Measurements from ENCODE around the gene TSPAN33.
"Not testable (repeated sequence)": the region's sequence is repeated elsewhere in the genome, so short reads cannot be mapped to it uniquely, and the experiment has no call there.

Gene TSPAN33

DNA sequence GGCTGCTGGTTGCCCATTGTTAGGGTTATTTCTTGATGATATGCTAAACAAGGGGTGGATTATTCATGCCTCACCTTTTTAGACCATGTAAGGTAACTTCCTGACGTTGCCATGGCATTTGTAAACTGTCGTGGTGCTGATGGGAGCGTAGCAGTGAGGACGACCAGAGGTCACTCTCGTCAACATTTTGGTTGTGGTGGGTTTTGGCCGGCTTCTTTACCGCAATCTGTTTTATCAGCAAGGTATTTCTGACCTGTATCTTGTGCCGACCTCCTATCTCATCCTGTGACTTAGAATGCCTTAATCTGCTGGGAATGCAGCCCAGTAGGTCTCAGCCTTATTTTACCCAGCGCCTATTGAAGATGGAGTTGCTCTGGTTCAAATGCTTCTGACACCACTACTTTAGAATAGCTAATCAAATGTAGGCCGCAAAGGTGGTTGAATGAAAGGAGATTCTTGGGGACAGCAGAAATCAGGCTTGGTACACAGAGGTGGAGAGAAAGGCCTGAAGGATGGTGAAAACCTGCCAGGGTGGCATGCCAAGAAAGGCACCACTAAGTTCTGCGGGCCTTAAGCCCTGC, 26.0 kb downstream of the TSPAN33 start:
- FAIRE-seq: no peak

DNA sequence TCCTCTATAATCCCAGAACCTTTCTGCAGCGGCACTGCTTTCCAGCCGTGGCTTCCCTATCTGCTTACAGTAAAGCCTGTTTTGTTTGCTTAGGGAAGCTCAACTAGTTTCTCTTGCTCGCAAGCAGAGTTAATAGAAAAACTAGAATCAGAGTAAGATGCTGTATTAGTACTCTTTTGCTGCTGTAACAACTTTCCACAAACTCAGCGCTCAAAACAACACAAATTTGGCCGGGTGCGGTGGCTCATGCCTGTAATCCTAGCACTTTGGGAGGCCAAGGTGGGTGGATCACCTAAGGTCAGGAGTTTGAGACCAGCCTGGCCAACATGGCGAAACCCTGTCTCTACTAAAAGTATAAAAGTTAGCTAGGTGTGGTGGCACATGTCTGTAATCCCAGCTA, 29.4 kb downstream of the TSPAN33 start:
- not testable (repeated sequence) for FAIRE-seq

DNA sequence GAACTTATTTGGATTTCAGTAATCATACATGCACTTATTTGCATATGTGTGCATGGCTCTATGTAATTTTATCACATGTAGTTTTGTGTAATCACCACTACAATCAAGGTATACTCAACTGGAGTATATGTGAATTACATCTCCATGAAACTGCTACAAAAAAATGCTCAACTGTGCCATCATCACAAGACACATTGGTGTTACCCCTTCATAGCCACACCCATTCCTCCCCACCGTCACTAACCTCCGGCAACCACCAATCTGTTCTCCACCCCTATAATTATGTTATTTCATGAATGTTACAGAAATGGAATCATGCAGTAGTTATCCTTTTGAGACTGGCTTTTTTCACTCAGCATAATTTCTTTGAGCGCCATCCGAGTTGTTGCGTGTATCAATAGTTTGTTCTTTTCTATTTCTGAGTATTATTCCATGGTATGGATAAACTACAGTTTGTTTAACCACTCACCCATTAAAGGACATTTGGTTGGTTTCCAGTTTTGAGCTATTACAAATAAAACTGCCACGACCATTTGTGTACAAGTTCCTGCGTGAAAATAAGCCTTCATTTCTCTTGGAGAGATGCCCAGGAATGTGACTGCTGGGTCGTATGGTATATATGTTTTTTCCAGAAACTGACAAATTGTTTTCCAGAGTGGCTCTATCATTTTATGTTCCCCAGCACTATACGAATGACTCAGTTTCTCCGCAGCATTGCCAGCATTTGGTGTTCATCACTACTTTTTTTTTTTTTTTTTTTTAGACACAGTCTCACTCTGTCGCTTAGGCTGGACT, 32.6 kb downstream of the TSPAN33 start:
- no peak for FAIRE-seq

DNA sequence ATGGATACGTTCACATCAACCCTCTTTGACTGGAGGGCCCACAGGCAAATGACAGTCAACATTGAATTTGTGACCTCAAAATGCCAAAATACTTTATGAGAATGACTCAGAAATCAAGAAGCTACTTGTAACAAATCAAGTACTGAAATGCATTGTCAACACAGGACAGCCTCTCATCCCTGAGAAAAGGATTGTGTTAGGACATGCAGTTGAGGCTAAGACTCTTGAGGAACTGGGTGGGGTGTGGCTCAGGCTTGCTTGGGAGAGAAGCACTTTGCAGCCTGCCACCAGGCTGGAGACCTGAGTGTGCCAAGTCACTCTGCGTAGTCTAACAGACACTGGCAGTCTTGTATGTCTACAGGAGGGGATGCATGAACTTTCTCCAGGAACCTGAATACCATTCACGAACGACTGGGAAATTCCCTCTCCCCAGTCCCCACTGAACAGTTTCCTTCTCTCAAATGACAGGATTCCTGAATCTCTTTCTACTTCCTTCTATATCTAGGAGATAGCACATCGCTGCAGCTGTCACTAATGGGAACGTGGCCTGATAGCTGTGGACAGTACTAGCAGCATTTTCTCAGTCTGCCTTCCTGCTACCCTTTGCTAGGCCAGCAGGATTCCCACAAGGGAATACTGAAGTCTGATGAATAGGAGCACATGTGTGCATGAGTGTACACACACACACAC, 40.6 kb downstream of the TSPAN33 start:
- no peak for FAIRE-seq

DNA sequence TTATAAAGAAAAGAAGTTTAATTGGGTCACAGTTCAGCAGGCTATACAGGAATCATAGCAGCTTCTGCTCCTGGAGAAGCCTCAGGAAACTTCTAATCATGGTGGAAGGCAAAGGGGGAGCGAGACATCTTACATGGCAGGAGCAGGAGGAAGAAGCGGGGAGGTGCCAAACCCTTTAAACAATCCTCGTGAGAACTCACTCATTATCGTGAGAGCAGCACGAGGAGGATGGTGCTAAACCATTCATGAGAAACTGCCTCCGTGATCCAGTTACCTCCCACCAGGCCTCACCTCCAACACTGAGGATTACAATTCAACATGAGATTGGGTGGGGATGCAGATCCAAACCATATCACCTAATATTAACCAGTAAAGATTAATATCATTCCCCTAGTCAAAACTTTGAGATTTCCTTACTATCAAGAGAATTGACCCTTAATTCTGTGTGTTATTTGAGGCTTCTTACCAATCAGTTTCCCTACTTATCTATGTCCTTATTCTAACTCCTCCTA, 42.3 kb downstream of the TSPAN33 start:
- FAIRE-seq: no peak

DNA sequence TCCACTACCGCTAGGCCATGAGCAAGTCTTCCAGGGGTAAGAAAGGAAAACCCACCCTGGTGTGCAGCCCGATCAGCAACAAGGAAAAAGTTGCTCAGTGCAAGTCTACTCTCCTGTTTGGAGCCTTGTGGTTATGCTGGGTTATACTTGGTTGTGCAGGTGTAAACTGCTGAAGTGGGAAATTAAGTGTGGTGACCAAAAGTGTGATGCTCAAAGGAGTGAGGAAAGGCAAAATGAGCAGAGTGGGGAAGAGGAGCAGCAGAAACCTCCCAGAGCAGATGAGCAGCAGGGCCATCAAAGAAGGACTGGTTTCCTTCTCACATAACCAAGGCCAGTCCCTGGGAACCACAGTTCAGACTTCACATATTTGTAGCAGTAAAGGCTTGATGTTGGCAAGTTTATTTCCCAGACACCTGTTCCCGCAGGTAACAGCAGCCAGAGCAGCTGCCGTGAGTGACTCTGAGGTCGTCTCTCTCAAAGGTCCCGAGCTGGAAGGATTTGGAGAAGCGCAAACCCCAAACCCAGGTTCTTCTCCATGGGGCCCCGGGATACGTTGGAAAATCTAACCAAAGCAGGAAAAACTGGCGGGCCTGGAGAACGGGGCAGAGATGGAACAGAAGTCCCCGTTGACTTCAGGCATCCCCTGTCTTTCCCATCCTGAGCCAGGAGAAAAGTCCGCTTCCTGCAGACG, 43.3 kb downstream of the TSPAN33 start:
- FAIRE-seq: no peak

DNA sequence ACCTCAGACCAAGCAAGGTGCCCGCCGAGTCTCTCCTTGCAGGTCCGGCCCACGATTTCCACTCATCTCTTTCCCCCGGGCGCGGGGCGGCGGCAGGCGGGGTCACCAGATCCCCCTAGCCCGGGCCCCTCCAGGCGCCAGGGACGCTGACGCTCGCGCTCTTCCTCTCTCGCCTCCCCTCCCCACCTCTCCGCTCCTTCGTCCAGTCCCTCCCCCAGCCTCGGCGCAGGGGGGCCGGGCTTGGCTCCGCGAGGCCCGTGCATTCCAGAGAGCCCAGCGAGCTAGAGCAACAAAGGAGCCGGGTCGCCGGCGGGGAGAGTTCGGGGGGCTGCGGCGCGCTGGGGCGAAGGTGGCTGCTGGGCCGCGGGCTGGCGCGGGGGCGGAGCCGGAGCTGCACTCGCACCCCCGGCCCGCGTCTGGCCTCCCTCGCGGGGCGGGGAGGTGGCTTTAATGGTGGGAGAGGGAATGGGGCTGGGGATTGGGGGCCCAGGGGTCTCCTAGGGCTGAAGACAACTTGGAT, 43.9 kb downstream of the TSPAN33 start, which contains the start of gene SMO:
TSS of gene SMO (plus strand) at position 262 of the 520 bp plus-strand sequence. CDS start 519 bp downstream, outside the sequence.
- no peak for FAIRE-seq

DNA sequence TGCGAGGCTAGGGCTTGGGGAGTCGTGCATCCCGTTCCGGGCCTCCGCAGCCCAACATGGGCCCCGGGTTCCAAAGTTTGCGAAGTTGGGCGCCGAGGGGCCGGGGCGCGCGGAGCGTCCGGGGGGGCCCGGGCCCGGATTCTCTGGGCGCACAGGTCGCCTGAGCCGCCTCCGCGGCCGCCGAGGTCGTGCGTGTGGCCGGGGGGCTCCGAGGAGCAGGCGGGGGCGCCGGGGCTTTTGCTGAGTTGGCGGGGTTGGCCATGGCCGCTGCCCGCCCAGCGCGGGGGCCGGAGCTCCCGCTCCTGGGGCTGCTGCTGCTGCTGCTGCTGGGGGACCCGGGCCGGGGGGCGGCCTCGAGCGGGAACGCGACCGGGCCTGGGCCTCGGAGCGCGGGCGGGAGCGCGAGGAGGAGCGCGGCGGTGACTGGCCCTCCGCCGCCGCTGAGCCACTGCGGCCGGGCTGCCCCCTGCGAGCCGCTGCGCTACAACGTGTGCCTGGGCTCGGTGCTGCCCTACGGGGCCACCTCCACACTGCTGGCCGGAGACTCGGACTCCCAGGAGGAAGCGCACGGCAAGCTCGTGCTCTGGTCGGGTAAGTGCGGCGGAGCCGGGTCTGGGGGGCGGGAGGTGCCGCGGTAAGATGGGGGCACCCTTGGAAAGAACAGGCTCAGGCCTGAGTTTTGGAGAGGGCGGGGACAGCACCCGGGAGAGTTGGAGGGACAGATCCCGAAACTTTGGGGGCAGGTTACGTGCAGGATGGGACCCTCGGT, 44.6 kb downstream of the TSPAN33 start:
- no peak for FAIRE-seq

DNA sequence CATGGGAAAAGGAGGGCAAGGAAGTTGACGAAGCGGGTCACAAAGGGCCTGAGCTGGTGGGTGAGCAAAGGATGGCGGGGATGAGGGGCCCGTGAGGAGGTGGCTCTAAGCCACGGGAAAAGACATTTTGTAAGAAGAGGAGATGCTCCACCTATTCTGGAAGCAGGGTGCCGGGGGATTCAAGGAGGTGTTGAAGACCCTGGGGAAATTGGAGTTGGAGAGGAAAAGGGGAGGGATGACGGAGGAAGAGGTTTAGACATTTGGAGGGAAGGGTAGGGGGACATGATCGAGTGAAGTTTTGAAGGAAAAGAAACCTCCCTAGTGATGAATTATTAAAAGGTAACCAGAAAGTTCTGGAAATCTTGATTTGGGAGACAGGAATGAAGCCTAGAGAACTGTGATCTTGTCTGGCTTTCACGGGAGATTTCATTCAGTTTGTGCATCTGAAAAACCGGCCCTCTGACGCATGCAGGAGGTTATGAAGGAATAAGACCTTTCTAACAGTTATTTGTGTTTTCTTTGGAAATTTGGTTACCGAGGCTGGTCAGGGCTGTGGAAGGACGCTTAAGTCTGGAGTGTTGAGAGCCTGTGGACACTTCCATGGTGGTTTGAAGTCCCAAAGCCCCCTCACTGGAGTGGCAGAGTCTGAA, 45.3 kb downstream of the TSPAN33 start:
- FAIRE-seq: no peak

DNA sequence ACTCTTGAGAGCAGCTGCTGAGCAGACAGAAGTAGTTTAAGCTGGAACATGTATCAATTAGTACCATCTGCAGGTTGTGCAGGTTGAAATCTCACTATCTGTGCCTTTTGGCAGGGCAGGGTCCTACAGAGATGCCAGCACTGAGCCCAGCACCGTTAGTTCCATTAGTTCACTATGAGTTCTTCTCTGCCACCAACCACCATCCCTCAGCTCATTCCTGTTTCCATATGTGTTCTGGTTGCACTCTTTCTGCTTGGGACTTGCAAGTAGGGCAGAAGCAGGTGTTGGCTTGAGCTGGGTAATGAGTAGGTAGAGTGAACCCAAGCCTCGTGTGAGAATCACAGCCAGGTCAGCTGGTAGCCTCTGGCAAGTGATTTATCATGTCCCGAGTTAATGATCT, 46.8 kb downstream of the TSPAN33 start:
- FAIRE-seq: no peak

DNA sequence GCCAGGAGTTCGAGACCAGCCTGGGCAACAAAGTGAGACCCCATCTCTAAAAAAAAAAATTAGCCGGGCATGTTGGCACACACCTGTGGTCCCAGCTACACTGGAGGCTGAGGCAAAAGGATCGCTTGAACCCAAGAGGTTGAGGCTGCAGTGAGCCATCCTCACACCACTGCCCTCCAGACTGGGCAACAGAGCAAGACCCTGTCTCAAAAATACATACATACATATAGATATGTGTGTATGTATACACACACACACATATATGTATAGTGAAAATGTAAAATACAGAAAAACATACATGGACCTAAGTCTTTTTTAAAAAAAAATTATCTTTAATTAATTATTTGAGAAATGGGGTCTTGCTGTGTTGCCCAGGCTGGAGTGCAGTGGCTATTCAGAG, 49.4 kb downstream of the TSPAN33 start:
- FAIRE-seq: no peak

DNA sequence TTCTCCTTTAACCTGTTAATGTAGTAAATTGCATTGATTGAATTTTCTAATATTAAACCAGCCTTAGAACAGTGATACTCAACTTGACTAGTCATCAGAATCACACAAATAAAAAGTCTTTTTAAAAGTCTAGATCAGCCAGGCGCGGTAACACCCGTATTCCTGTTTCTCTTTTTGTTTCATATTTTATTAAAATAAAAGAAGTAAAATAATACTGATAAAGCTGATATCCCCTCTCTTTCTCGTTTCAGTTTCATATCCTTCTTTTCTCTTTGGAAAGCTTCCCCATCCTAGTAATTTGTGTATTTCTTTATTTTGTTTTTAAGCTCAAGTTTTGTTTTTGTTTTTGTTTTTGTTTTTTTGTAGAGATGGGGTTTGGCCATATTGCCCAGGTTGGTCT, 53.3 kb downstream of the TSPAN33 start:
- no peak for FAIRE-seq

DNA sequence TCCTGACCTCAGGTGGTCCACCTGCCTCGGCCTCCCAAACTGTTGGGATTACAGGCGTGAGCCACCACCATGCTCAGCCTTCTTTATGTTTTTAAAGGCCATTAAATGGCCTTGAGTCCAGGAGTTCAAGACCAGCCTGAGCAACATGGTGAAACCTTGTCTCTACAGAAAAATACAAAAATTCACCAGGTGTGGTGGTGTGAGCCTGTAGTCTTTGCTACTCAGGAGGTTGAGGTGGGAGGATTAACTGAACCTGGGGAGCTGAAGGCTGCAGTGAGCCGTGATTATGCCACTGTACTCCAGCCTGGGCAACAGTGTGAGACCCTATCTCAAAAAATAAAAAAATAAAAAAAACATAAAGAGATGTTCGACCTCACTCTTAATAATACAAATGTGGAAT, 54.9 kb downstream of the TSPAN33 start:
- FAIRE-seq: no peak

DNA sequence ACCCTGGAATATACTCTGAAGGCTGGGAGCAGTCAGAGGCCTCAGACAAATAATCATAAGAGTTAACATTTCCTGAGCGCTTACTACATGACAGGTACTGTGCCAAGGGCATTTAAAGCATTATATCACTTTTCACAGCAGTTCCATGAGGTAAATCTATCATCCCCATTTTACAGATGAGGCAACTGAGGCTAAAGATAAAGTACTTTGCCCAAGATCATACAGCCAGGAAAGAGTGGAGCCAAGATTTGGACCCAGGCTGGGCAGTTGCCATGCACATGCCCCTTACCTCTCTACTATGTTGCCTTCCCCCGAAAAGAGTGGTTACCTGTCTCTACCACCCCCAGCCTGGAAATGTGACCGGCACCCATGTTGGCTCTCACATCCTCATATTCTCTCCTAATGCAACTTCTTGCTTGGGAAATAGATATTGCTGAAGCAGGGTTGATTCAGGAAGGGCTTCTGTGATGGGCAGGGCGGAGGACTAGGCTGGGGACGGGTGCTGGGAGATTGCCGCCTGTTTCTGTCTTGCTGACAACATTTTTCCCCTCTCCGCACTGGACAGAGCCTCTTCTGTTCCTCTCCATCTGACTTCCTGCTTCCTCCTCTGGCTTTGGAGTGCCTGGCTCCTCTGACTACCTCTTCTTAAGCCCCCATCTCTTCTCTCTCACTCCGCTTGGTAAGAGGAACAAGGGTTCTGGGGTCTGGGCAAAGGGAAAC, 57.7 kb downstream of the TSPAN33 start:
- no peak for FAIRE-seq

DNA sequence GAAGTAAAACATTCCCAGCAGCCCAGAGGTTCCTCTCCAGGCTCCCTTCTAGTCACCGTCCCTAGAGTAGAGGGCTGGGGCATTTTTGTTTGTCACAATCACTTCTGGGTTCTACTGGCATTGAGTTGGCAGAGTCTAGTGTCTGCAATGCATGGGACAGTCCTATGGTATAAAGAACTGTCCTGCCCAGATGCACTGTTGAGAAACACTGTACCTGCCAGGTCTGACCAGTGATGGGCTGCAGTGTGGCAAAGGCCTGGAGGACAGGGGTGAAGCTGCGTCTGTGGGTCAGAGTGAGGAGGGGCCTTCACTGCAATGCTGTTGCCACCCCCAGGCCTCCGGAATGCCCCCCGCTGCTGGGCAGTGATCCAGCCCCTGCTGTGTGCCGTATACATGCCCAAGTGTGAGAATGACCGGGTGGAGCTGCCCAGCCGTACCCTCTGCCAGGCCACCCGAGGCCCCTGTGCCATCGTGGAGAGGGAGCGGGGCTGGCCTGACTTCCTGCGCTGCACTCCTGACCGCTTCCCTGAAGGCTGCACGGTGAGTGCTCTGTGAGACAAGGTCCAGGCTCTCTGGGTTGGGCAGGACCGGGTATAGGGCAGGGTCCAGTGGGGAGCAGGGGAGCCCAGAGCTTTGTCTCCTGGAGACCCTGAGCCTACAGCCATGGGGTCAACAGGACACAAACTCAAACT, 58.7 kb downstream of the TSPAN33 start:
- no peak for FAIRE-seq

DNA sequence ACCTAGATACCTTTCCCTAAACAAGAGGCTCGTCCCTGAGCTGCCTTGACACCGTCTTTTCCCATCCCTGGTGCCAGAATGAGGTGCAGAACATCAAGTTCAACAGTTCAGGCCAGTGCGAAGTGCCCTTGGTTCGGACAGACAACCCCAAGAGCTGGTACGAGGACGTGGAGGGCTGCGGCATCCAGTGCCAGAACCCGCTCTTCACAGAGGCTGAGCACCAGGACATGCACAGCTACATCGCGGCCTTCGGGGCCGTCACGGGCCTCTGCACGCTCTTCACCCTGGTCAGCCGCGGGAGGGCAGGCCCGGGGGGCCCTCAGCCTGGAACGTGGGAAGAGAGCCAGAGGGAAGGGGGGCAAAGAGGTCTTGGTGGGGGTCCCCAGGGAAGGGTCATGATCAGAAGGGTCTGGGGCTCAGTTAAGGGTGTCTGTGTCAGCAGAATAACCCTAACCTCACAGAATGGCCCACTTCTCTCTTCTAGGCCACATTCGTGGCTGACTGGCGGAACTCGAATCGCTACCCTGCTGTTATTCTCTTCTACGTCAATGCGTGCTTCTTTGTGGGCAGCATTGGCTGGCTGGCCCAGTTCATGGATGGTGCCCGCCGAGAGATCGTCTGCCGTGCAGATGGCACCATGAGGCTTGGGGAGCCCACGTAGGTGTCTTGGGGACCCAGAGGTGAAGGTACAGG, 60.8 kb downstream of the TSPAN33 start:
- FAIRE-seq: no peak

DNA sequence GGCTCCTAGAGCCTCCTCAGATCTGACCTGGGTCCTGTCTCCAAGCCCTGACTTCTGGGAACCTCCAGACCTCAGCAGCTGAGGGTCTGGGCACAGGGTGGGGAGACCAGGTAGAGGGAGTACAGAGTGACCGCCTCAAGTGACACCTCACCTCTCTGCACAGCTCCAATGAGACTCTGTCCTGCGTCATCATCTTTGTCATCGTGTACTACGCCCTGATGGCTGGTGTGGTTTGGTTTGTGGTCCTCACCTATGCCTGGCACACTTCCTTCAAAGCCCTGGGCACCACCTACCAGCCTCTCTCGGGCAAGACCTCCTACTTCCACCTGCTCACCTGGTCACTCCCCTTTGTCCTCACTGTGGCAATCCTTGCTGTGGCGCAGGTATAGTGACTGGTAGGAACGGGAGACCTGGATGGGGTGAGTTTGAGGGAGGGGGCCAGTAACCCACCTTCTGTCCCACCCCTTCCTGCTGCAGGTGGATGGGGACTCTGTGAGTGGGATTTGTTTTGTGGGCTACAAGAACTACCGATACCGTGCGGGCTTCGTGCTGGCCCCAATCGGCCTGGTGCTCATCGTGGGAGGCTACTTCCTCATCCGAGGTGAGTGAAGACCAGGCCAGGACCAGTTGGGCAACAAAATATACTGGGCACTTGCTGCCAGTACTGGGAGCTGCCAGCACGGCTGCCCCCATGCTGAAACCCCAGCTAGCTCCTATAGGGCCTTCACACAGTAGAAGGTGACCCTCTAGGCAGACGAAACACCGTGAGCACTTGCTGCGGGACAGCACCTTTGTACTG, 61.7 kb downstream of the TSPAN33 start:
- FAIRE-seq: no peak

DNA sequence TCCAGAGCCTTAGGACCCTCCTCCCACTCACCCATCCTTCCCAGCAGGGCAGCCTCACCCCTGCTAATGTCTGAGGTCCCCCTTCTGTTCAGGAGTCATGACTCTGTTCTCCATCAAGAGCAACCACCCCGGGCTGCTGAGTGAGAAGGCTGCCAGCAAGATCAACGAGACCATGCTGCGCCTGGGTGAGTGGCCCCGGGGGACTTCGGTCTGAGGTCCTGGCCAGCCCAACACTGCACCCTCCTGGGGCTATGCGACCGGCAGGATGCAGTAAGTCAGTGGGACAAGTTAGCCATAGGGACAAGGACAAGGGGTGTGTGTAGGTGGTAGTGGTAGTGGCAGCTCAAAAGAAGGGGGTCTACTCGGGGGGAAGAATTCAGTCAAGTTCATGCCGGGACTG, 64.2 kb downstream of the TSPAN33 start:
- FAIRE-seq: no peak

Data from G401.6 (cell line).